Measurements from ENCODE around the gene RBBP9. TPM values are rescaled to one million over a fixed set of nuclear protein-coding genes. Genes with fewer than 3 reads are reported as not detected.

RBBP9 gene
- total RNA-seq, 1 donor from 2014 or later = 6.8 TPM

- TF ChIP-seq, protein P1, sequence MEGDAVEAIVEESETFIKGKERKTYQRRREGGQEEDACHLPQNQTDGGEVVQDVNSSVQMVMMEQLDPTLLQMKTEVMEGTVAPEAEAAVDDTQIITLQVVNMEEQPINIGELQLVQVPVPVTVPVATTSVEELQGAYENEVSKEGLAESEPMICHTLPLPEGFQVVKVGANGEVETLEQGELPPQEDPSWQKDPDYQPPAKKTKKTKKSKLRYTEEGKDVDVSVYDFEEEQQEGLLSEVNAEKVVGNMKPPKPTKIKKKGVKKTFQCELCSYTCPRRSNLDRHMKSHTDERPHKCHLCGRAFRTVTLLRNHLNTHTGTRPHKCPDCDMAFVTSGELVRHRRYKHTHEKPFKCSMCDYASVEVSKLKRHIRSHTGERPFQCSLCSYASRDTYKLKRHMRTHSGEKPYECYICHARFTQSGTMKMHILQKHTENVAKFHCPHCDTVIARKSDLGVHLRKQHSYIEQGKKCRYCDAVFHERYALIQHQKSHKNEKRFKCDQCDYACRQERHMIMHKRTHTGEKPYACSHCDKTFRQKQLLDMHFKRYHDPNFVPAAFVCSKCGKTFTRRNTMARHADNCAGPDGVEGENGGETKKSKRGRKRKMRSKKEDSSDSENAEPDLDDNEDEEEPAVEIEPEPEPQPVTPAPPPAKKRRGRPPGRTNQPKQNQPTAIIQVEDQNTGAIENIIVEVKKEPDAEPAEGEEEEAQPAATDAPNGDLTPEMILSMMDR (IDR thresholded peaks at IDR 0.05) = no peak
- Histone ChIP-seq H3K27me3 (no peaks in the 10 kb centered on the region), H3K4me3 (peak overlapping the region; percentile 75 to 83), H3K9me3 (no peaks in the 10 kb centered on the region), H3K36me3 (peaks cover 8 to 13% of the 10 kb centered on the region in 2 donors), H3K4me1 (peaks cover 0 to 6% of the 10 kb centered on the region in 2 donors), H3K27ac (peak overlapping the region in 1 of 2 donors; percentile 69)
- DNase-seq (ENCODE audit: low spot score in 2 of 2) = no peak
- intact Hi-C loops (cut with DNase I) = loop anchor here (1.0 kb wide), 1 partner anchor 10 kb away; the partner anchor contains the start of gene SEC23B
Observed at GRCh38 chr20:18497603-18498002, 578 bp upstream of the RBBP9 start.

- TF ChIP-seq, protein P1 (IDR thresholded peaks at IDR 0.05) = no peak
- no peak for DNase-seq (ENCODE audit: low spot score in 2 of 2)
- H3K27ac ChIP-seq = no peak overlapping the region
- intact Hi-C loops (cut with DNase I) = no loop called here
- H3K4me3 ChIP-seq = peak overlapping the region; percentile 75 to 83
- H3K36me3 ChIP-seq = peaks cover 10 to 18% of the 10 kb centered on the region in 2 donors
- peaks cover 0 to 6% of the 10 kb centered on the region in 2 donors for H3K4me1 ChIP-seq
- H3K27me3 ChIP-seq = no peaks in the 10 kb centered on the region
- H3K9me3 ChIP-seq = no peaks in the 10 kb centered on the region
Observed at GRCh38 chr20:18496042-18496441, 983 bp downstream of the RBBP9 start.

GRCh38 chr20:18488301-18488700, 8.7 kb downstream of the RBBP9 start:
- H3K36me3 ChIP-seq = peaks cover 41 to 65% of the 10 kb centered on the region in 2 donors
- DNase-seq (ENCODE audit: low spot score in 2 of 2) = no peak
- H3K27me3 ChIP-seq = no peaks in the 10 kb centered on the region
- intact Hi-C loops (cut with DNase I) = no loop called here
- H3K4me1 ChIP-seq = no peaks in the 10 kb centered on the region
- no peaks in the 10 kb centered on the region for H3K9me3 ChIP-seq
- TF ChIP-seq, protein P1 (IDR thresholded peaks at IDR 0.05) = no peak
- H3K27ac ChIP-seq = no peak overlapping the region
- H3K4me3 ChIP-seq = no peak overlapping the region

DNA sequence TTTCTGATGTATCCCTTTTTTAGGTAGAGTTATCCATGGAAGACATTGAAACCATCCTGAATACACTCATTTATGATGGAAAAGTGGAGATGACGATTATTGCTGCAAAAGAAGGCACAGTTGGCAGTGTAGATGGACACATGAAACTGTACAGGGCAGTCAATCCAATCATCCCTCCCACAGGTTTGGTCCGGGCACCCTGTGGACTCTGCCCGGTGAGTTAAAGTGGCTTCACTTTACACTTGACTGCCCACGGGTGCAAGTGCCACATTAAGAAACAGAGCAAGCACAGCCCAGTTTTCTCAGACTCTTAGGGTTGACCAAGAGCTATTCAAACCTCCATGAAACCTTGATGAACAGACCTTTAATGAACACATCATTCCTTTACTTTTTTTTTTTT, 15.4 kb downstream of the RBBP9 start:
- no peaks in the 10 kb centered on the region for H3K4me1 ChIP-seq
- TF ChIP-seq, protein P1 (IDR thresholded peaks at IDR 0.05) = no peak
- DNase-seq (ENCODE audit: low spot score in 2 of 2) = no peak
- H3K9me3 ChIP-seq = no peaks in the 10 kb centered on the region
- H3K27me3 ChIP-seq = no peaks in the 10 kb centered on the region
- H3K27ac ChIP-seq = no peak overlapping the region
- intact Hi-C loops (cut with DNase I) = no loop called here
- H3K4me3 ChIP-seq = no peak overlapping the region
- peaks cover 60 to 82% of the 10 kb centered on the region in 2 donors for H3K36me3 ChIP-seq

DNA sequence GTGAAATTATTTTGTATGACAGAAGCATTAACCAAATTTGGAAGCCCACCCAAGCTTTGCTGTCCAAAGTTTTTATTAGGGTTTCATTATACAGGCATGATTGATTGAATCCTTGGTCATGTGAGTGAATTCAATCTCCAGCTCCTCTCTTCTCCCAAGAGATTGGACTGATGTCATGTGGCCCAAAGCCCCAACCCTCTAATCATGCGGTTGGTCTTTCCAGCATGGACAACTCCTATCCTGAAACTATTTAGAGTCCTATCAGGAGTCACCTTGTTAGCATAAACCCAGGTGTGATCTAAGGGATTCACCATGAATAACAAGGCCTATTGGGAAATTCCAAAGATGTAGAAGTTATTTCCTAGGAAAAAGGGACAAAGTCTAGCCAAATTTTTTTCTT, 19.2 kb downstream of the RBBP9 start:
- Histone ChIP-seq H3K27ac (no peak overlapping the region), H3K9me3 (no peaks in the 10 kb centered on the region), H3K36me3 (peaks cover 58 to 86% of the 10 kb centered on the region in 2 donors), H3K4me1 (no peaks in the 10 kb centered on the region), H3K27me3 (no peaks in the 10 kb centered on the region), H3K4me3 (no peak overlapping the region)
- no peak for DNase-seq (ENCODE audit: low spot score in 2 of 2)
- TF ChIP-seq, protein P1 (IDR thresholded peaks at IDR 0.05) = no peak
- intact Hi-C loops (cut with DNase I) = no loop called here

- Histone ChIP-seq H3K4me3 (no peak overlapping the region), H3K4me1 (no peaks in the 10 kb centered on the region), H3K36me3 (peaks cover 53 to 80% of the 10 kb centered on the region in 2 donors), H3K27ac (no peak overlapping the region), H3K27me3 (no peaks in the 10 kb centered on the region), H3K9me3 (no peaks in the 10 kb centered on the region)
- TF ChIP-seq, protein P1 (IDR thresholded peaks at IDR 0.05) = no peak
- intact Hi-C loops (cut with DNase I) = no loop called here
- no peak for DNase-seq (ENCODE audit: low spot score in 2 of 2)
Observed at GRCh38 chr20:18477218-18477617, 19.8 kb downstream of the RBBP9 start.
